Neural progenitor cell (in vitro differentiated cells): ENCODE results near the gene ROR2.

Experiments used
- EZH2 ChIP-seq: fragments of 200-600 bp; sonication (generic); IDR thresholded peaks from 2 replicates; pipeline ENCODE4 v1.6.1; 2017; ENCODE audit warnings: antibody characterized with exemption, mild to moderate bottlenecking, moderate library complexity
- EZH2phosphoT487 ChIP-seq: fragments of 200-600 bp; sonication (generic); IDR thresholded peaks from 2 replicates; pipeline ENCODE4 v1.6.1; 2017; ENCODE audit warnings: antibody characterized with exemption

DNA sequence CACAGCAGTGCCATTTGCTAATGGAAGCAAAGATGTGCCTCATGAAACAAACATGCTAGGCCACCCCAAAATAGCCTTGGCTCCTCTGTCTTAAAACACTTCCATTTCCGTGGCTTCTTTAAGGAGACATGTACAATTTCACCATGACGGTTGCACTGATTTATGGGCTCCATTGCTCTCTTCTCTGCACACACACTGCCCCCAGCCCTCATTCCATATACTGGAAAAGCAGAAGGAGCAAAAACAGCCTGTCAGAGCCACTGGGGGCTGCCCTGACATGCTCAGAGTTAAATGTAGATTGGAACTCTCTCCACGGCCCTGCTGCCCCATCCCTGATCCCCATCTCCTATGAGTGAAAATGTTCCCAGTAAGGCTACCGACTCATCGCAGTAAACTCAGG, 114.8 kb downstream of the ROR2 start:
- TF ChIP-seq EZH2phosphoT487 (no peak), EZH2 (no peak)
